ENCODE measurements around the gene SLC39A7.

Gene SLC39A7

DNA sequence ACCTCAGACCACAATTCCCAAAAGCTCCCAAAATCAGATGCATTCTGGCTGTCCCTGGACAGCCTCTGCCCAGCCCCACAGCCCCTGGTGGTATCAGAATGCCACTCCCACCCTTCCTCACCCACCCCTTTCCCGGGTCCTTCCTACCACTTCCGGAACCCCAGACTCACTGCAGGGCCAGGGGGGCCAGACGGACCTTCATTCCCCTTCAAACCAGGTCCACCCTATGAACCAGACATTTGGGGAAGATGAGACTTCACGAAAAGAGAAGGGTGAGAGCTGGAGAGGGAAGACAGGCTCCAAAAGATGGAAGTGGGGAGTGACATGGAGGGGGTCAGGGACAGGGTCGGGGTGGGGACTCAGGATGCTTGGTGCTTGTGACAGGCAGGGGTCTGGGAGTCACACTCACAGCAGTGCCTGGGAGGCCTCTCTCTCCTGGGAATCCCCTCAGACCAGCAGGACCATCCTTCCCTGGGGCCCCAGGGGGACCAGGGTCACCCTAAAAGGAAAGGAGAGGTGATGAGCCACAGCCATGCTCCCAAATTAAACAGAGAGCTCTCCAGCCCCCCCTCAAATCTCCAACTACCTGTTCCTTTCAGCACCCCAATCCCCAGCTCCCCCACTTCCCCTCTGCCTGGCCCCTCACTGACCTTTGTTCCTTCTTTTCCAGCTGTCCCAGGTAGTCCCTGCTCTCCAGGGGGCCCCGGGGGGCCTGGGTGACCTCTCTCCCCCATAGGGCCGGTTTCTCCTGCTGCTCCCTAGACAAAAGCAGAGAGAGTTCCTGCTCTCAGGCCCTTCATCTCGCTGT is 28.6 kb upstream of the SLC39A7 start:
- Histone ChIP-seq H3K36me3 (ENCODE audit: insufficient read depth, low read length) (no peaks in the 10 kb centered on the region), H3K4me1 (ENCODE audit: insufficient read depth, low read length) (no peaks in the 10 kb centered on the region), H3K9me3 (ENCODE audit: low read length) (no peaks in the 10 kb centered on the region)

DNA sequence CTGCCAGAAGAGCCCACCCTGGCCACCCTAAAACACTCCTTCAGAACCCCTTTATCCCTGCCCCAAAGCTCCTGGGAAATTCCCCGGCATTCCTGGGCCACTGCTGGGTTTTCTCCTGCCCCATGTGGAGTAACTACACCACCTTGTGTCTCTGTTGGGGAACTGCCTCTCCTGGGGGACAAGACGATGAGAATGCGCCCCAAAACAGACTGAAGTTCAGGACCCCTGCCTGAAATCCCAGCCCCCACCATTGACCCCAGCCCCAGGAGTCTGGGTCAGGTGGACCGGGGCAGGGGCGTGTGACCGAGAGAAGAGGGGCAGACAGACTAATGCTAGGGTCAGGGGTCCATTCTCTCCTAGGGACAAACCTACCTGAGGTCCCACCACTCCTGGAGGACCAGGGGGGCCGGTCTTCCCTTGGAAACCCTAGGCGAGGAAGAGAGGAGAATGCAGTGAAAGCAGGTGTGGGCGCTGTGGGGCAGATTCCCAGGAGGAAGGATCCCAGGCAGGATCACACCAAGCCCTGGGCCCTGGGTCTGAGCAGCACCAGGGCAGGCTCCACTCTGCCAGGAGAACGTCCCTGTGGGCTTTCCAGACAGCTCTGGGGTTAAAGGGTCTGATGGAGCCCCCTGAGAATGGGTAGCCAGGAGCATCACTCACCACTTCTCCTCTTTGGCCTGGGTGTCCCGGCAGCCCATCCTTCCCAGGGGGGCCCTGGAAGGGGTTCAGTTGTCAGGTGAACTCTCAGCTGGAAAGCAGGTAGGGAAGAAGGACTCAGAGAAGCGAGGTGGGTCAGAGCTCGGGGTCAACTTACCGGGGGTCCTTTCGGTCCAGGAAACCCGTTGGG is 27.8 kb upstream of the SLC39A7 start:
- Histone ChIP-seq H3K27me3 (ENCODE audit: control insufficient read depth in 1 of 2, insufficient read depth in 2 of 2, low read length in 2 of 2) (no peaks in the 10 kb centered on the region), H3K9ac (ENCODE audit: low read length) (no peak overlapping the region), H3K36me3 (ENCODE audit: insufficient read depth, low read length) (no peaks in the 10 kb centered on the region), H3K27ac (ENCODE audit: low read depth, low read length) (no peak overlapping the region), H3K4me1 (ENCODE audit: insufficient read depth, low read length) (no peaks in the 10 kb centered on the region), H3K4me3 (ENCODE audit: low read depth in 1 of 2, low read length in 2 of 2) (no peak overlapping the region), H3K9me3 (ENCODE audit: low read length) (no peaks in the 10 kb centered on the region)

More for the DNA sequence above, 28.6 kb upstream of the SLC39A7 start:
- H3K4me3 ChIP-seq (ENCODE audit: low read depth in 1 of 2, low read length in 2 of 2) = no peak overlapping the region
- no peaks in the 10 kb centered on the region for H3K27me3 ChIP-seq (ENCODE audit: control insufficient read depth in 1 of 2, insufficient read depth in 2 of 2, low read length in 2 of 2)
- H3K27ac ChIP-seq (ENCODE audit: low read depth, low read length) = no peak overlapping the region
- H3K9ac ChIP-seq (ENCODE audit: low read length) = no peak overlapping the region

DNA sequence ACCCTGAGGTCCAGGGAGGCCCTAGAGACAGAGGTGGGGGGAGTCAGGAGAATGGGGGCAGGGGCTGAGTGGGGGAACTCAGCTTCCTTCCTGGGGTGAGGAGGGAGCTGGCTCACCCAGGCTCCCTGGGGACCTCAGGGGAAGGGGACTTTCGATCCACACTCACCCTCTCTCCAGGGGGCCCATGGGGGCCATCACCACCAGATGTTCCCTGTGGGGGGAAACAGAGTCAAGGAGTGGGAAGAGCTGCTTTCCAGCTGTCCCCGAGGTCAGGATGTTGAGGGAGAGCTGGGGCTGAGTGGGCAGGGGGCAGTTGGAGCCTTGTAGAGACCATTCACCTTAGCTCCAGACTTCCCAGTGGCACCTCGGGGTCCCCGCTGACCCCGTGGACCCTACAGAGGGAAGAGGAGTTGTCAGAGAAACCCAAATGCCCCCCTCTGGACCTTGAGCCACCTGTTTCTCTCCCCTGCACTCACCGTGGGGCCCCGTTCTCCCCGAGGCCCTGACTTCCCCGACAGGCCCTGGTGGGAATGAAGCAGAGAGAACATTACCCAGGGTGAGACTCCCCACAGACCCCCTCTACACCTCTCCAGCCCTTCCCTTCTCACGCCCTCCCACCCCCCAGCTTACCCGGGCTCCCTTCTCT is 27.0 kb upstream of the SLC39A7 start:
- Histone ChIP-seq H3K36me3 (ENCODE audit: insufficient read depth, low read length) (no peaks in the 10 kb centered on the region), H3K27me3 (ENCODE audit: control insufficient read depth in 1 of 2, insufficient read depth in 2 of 2, low read length in 2 of 2) (no peaks in the 10 kb centered on the region), H3K9me3 (ENCODE audit: low read length) (no peaks in the 10 kb centered on the region), H3K27ac (ENCODE audit: low read depth, low read length) (no peak overlapping the region), H3K4me1 (ENCODE audit: insufficient read depth, low read length) (no peaks in the 10 kb centered on the region), H3K4me3 (ENCODE audit: low read depth in 1 of 2, low read length in 2 of 2) (no peak overlapping the region), H3K9ac (ENCODE audit: low read length) (no peak overlapping the region)

DNA sequence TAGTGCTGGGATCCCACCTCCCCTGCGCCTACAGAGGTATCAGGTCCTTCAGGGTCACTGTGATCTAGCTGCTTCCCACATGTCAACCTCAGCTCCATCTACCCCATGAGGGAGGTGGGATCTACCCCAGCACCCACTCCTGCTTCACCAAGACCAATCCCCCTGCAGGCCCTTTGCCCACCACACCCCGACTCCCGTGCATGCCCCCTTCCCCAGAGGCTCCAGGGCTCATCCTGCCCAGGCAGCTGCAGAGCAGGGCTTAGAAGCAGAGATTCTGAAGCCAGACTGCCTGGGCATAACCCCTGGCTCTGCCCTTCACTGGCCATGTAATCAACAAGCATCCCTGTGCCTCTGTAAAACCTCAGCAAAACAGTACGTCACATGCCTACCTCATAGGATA is 25.9 kb upstream of the SLC39A7 start:
- no peaks in the 10 kb centered on the region for H3K36me3 ChIP-seq (ENCODE audit: insufficient read depth, low read length)
- no peak overlapping the region for H3K27ac ChIP-seq (ENCODE audit: low read depth, low read length)
- H3K27me3 ChIP-seq (ENCODE audit: control insufficient read depth in 1 of 2, insufficient read depth in 2 of 2, low read length in 2 of 2) = no peaks in the 10 kb centered on the region
- H3K4me3 ChIP-seq (ENCODE audit: low read depth in 1 of 2, low read length in 2 of 2) = no peak overlapping the region
- no peak overlapping the region for H3K9ac ChIP-seq (ENCODE audit: low read length)
- no peaks in the 10 kb centered on the region for H3K4me1 ChIP-seq (ENCODE audit: insufficient read depth, low read length)
- H3K9me3 ChIP-seq (ENCODE audit: low read length) = no peaks in the 10 kb centered on the region

DNA sequence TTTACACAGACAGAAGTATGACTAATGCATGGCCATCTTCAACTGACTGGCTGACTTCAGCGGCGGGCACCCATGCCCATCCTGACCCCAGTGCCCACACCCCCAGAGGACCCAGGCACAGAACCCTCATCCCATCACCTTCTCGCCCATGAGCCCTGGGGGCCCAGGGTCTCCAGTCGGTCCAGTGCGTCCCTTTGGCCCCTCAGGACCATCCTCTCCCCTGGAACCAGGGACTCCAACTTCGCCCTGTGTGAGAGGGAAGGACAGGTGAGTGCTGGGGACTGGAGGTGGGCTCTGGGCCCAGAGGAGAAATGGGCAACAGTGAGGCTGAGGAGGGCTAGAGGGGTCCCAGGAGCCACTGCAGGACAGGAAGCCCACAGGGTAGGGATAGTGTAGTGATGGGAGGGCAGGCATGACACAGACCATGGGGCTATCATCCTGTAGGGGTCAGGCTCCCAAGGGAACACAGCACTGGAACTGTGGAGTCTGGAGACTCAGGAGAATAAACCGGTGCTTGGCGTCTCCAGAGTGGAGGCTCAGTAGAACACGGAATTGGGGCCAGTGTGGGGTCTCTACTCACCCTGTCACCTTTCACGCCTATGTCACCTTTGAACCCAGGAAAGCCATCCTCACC is 25.1 kb upstream of the SLC39A7 start:
- Histone ChIP-seq H3K27ac (ENCODE audit: low read depth, low read length) (no peak overlapping the region), H3K9me3 (ENCODE audit: low read length) (no peaks in the 10 kb centered on the region), H3K27me3 (ENCODE audit: control insufficient read depth in 1 of 2, insufficient read depth in 2 of 2, low read length in 2 of 2) (no peaks in the 10 kb centered on the region), H3K4me3 (ENCODE audit: low read depth in 1 of 2, low read length in 2 of 2) (no peak overlapping the region), H3K4me1 (ENCODE audit: insufficient read depth, low read length) (no peaks in the 10 kb centered on the region), H3K9ac (ENCODE audit: low read length) (no peak overlapping the region), H3K36me3 (ENCODE audit: insufficient read depth, low read length) (no peaks in the 10 kb centered on the region)

DNA sequence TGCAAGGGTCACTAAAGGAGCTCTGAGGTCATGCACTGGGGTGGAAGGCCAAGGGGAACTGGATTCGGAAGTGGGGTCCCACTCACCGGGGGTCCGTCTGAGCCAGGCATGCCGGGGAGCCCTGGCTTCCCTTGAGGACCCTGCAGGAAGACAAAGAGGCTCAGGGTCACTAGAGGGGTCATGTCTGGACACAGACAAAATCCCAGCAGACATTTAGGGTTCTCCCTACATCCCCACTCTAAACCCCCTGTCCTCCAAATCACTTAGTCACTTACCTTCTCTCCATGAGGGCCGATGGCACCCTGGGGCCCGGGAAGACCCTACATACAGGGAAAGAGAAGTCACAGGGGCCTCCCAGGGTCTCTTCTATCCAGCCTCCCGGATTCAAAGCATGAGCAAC is 23.8 kb upstream of the SLC39A7 start:
- H3K9ac ChIP-seq (ENCODE audit: low read length) = no peak overlapping the region
- no peaks in the 10 kb centered on the region for H3K36me3 ChIP-seq (ENCODE audit: insufficient read depth, low read length)
- no peaks in the 10 kb centered on the region for H3K4me1 ChIP-seq (ENCODE audit: insufficient read depth, low read length)
- H3K4me3 ChIP-seq (ENCODE audit: low read depth in 1 of 2, low read length in 2 of 2) = no peak overlapping the region
- no peak overlapping the region for H3K27ac ChIP-seq (ENCODE audit: low read depth, low read length)
- no peaks in the 10 kb centered on the region for H3K9me3 ChIP-seq (ENCODE audit: low read length)
- H3K27me3 ChIP-seq (ENCODE audit: control insufficient read depth in 1 of 2, insufficient read depth in 2 of 2, low read length in 2 of 2) = no peaks in the 10 kb centered on the region

DNA sequence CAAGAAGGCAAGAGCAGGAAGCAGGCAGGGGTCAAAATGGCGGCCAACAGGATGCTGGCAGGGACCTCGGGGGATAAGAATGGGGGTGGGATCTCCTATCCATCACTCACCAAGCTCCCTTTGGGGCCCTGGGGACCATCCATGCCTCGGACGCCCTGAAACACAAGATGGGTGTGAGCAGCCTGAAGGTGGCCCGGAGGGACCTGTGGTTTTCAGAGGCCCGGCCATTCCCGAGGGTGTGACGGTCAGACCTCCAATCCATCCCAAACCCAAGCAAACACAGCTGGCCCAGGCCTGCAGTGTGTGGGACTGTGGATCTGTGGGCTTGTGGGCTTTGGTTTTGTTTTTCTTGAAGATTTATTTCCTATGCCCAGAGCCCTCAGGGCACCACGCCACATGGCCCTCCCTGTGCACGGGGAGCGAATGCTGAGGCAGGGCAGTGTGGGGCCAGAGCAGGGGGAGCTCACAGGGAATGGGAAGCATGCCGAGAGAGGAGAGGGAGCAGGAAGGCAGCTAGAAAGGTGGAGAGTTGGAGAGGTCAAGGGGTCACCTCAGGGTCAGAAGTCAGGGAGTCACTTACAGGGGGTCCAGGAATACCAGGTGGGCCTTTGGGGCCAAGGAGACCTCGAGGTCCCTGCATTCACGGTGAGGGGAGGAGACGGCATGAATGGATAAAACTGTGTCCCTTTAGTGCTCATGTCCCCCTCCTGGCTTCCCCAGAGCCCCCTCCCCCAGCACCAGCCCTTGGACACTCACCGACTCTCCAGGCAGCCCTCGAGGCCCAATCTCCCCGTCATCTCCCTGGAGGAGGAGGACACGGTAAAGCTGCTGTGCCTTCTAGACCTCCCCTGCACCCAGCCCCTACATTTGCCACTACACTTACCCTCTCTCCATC is 22.9 kb upstream of the SLC39A7 start:
- no peaks in the 10 kb centered on the region for H3K36me3 ChIP-seq (ENCODE audit: insufficient read depth, low read length)

DNA sequence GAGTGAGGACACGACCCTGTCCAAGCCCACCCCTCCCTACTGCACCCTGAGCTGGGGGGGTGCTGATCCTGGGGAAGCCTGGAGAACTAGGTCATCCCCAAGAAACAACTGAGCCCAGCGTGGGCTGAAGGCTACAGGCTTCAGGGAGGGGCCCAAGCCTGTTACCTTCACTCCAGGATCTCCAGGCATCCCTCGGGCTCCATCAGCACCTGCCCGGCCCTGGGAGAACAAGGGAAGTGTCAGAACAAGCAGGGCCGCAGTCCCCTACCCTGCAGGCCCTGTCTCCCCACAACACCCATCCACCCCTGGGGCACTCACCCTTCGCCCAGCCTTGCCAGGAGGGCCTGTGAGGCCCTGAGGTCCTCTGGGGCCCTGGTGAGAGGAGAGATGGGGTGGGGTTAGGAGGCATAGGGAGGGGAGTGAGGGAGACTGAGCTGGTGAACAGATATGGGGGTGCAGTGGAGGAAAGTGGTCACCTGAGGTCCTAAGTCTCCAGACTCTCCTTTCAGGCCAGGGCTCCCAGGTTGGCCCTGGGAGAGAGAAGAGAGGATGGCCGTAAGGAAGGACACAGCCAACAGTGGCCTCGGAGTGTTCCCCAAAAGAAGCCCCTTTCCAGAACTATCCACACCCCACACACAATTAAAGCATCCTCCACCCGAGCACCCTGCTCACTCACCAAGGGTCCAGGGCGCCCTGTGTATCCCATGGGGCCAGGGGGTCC is 21.8 kb upstream of the SLC39A7 start:
- no peak overlapping the region for H3K4me3 ChIP-seq (ENCODE audit: low read depth in 1 of 2, low read length in 2 of 2)

More for the DNA sequence above, 22.9 kb upstream of the SLC39A7 start:
- Histone ChIP-seq H3K9me3 (ENCODE audit: low read length) (no peaks in the 10 kb centered on the region), H3K9ac (ENCODE audit: low read length) (no peak overlapping the region), H3K27ac (ENCODE audit: low read depth, low read length) (no peak overlapping the region), H3K4me1 (ENCODE audit: insufficient read depth, low read length) (no peaks in the 10 kb centered on the region), H3K27me3 (ENCODE audit: control insufficient read depth in 1 of 2, insufficient read depth in 2 of 2, low read length in 2 of 2) (no peaks in the 10 kb centered on the region), H3K4me3 (ENCODE audit: low read depth in 1 of 2, low read length in 2 of 2) (no peak overlapping the region)

DNA sequence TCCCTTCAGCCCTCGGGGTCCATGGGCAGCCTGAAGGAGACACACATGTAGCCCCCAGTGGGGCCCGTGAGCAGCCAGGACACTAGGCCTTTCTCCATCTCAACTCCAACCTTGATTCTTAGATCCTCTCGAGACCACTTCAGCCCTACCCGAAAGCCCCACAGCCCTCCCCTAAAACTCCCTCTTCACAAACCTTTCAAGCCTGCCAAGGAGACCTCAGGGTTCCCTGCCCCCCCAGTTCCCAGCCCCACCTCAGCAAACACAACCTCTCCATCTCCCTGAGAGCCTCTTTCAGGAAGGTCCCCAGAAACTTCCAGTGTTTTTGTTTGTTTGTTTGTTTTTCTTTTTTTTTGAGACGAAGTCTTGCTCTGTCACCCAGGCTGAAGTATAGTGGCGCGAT is 19.5 kb upstream of the SLC39A7 start:
- Histone ChIP-seq H3K9me3 (ENCODE audit: low read length) (no peaks in the 10 kb centered on the region), H3K9ac (ENCODE audit: low read length) (no peak overlapping the region), H3K4me1 (ENCODE audit: insufficient read depth, low read length) (no peaks in the 10 kb centered on the region)

More for the DNA sequence above, 21.8 kb upstream of the SLC39A7 start:
- Histone ChIP-seq H3K4me1 (ENCODE audit: insufficient read depth, low read length) (no peaks in the 10 kb centered on the region), H3K36me3 (ENCODE audit: insufficient read depth, low read length) (no peaks in the 10 kb centered on the region), H3K9me3 (ENCODE audit: low read length) (no peaks in the 10 kb centered on the region), H3K27ac (ENCODE audit: low read depth, low read length) (no peak overlapping the region), H3K27me3 (ENCODE audit: control insufficient read depth in 1 of 2, insufficient read depth in 2 of 2, low read length in 2 of 2) (no peaks in the 10 kb centered on the region), H3K9ac (ENCODE audit: low read length) (no peak overlapping the region)

DNA sequence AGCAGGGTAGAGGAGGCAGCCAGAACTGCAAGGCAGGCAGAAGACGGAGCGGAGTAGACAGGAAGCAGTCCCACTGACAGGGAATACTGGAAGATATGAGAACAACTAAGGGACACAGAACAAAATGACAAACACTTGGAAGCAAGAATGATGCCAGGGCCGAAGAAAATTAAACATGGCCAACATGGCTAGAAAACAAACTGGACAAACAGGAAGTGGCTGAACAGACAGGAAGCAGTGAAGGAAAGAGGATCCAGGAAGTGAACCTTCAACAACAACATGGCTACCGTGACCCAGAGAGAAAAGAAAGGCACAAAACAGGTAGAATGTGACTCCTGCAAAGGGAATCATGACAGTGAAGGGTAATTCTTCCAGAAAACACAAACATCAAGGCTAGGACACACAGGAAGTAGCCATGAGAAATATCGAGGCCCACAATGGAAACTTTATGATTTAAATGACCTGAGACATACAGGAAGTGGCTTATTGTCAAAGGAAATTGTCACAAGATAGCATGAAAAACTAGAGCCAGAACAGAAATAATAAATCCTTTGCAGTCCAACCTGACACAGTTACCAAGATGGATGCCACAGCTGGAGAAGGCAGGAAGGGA is 17.5 kb upstream of the SLC39A7 start:
- no peak overlapping the region for H3K27ac ChIP-seq (ENCODE audit: low read depth, low read length)
- H3K9me3 ChIP-seq (ENCODE audit: low read length) = no peaks in the 10 kb centered on the region
- peaks cover 0 to 11% of the 10 kb centered on the region in 2 donors for H3K27me3 ChIP-seq (ENCODE audit: control insufficient read depth in 1 of 2, insufficient read depth in 2 of 2, low read length in 2 of 2)
- H3K36me3 ChIP-seq (ENCODE audit: insufficient read depth, low read length) = no peaks in the 10 kb centered on the region
- no peak overlapping the region for H3K4me3 ChIP-seq (ENCODE audit: low read depth in 1 of 2, low read length in 2 of 2)
- H3K4me1 ChIP-seq (ENCODE audit: insufficient read depth, low read length) = no peaks in the 10 kb centered on the region
- no peak overlapping the region for H3K9ac ChIP-seq (ENCODE audit: low read length)

More for the DNA sequence above, 19.5 kb upstream of the SLC39A7 start:
- Histone ChIP-seq H3K4me3 (ENCODE audit: low read depth in 1 of 2, low read length in 2 of 2) (no peak overlapping the region), H3K27ac (ENCODE audit: low read depth, low read length) (no peak overlapping the region), H3K36me3 (ENCODE audit: insufficient read depth, low read length) (no peaks in the 10 kb centered on the region), H3K27me3 (ENCODE audit: control insufficient read depth in 1 of 2, insufficient read depth in 2 of 2, low read length in 2 of 2) (peaks cover 0 to 11% of the 10 kb centered on the region in 2 donors)
